ENCODE results near the gene NAT9.
A peak's percentile ranks its signal among the peaks of the same experiment; 100 is the strongest.

Gene NAT9

DNA sequence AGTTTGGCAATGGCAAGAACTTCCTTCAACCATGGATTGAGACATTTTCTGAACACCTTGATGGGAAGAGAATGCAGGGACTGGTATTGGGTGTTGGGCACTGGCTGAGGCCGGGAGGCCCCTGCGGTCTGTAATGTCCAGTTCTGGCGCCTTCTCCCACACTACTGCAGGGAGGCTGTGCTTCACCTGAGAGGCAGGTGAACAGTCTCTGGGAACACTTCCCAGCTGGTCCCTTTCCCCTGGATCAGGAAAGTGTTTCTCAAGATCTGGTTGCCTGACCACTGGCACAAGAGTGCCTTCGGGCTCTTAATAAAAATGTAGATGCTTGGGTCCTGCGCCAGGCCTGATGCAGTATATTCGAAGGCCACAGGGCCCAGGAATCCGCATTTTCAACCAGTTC lies 28.5 kb upstream of the NAT9 start:
- DNase-seq = no peak

DNA sequence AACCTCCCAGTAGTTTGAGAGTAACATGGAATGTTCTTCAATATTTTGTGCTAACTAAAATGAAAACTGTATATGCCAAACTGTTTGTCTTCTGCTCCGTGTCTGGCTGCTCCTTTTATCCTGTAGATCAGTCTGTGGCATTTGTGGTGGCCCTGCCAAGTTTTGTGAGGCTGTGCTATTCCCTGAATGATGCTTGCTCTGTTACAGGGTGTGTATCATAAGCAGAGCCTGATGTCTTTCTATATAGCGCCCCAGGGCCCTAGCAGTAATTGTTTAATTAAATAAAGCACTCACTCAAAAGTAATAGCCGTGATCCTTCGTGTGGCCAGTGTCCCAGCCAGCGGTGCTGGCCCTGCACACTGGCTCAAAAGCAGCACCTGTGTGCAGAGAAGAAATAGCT lies 27.8 kb upstream of the NAT9 start:
- DNase-seq = peak in 1 of 3 experiments; percentile 29

DNA sequence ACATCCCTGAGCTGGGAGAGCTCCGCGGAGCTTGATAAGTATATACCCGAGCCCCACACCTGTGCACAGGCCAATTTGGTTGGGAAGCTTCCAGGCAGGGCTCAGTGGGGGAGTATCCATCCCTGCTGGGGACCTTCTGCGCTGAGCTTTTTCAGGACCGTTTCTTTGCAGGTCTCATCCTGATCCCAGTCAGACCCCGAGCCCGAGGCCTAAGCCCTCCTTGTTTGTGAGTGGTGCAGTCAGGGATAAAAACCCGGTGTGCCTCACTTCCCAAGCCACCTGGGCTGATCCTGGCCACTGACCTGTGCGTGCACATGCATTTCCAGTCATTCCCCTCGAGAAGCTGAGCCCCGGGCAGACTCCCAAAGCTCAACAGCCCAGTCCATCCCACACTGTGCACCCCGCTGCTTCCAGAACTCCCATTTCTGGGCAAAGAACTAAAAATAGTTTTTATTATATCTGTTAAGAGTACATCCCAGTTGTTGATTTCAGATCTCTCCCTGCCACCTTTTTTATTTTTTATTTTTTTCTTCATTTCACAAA lies 27.3 kb upstream of the NAT9 start:
- DNase-seq = no peak

DNA sequence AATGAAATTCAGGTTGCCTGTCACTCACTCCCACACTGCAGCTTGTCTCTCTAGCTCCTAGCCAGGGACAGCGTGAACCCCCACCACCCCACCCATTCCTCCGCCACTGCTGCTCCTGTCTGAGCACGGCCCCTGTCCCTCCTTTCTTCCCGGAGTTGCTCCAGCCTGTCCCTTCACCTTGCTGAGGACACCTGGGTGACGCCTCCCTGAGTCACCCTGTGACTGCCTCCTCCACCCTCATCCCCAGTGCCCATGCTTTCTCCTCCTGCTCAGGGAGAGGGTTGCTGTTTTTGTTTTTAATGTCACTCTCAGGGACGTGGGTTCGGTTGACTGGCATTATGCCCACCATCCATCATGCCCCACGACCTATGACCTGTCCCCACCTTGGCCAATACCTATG lies 25.8 kb upstream of the NAT9 start:
- DNase-seq = no peak

DNA sequence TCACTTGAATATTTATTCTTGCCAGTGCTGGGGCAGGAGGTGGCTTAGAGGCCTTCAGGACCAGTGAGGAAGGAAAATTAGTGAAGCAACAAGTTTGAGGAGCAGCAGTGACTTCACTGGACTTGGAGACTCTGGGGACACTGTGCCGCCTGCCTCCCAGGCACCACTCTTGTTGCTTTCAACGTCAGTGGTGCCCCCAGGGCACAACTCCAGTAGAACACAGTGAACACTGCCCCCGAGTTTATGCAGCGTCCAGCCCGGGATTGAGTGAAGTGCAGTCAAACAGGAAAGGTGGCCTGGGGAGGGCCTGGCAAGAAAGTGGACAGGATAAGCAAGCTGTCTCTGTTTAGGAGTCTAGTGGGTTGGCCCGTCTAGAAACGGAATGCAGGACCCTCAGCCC lies 24.4 kb upstream of the NAT9 start:
- DNase-seq = no peak

DNA sequence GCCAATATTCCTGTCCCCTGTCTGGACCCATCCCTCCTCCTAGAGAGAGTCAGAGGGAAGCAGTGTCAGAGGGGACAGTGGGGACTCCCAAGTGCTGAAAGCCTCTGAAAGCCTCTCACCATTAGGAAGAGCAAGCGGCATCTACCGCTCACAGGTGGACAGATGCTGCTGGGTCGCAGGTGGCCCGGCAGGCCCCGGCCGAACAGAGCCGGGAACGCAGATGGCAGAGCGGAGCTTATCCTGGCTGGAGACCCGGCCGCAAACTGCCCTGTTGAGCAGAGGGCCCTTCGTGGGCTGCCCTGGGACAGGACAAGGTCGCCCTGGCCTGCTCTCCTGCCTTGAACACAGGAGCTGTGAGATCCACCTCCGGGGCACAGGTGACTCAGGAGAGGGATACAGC lies 23.0 kb upstream of the NAT9 start:
- DNase-seq = no peak

DNA sequence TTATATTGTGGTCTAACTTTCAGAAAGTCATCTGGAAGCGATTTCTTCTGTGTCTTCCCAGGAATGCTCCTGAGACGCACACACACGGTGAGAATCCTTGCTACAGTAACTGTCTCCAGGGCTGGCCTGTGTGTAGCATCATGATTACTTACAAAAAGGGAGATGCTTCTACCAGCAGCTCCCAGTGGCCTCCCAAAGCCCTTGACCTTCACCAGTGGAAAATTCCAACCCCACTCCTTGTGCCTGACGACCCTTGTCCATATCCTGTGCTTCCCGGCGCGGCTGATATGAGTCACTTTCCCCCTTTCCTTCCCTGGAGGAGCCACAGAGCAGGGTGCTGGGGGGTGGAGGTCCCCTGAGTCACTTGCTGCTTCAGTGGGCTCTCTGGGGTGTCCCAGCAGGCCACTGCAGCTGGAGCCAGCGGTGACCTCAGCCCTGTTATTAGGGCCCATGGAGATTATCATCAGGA lies 22.1 kb upstream of the NAT9 start:
- DNase-seq = no peak

DNA sequence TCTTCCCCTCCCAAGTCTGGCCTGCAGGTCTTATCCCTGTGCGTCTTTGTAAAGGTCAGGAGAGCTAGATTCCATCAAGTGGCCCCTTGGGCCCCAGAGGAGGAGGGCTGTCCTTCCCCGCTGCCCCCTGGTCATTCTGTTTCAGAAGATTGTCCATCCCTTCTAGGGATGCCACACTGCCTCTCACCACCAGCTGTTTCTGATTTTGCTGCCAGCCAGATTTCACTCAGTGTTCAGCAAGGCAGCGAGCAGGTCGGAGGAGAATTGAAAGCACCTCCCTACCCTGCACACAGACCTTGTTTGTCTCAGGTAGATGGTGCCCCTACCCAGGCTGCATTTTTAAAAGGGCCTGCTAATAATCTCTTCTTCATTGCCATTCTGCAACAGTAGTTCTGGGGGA lies 21.7 kb upstream of the NAT9 start:
- DNase-seq = no peak

DNA sequence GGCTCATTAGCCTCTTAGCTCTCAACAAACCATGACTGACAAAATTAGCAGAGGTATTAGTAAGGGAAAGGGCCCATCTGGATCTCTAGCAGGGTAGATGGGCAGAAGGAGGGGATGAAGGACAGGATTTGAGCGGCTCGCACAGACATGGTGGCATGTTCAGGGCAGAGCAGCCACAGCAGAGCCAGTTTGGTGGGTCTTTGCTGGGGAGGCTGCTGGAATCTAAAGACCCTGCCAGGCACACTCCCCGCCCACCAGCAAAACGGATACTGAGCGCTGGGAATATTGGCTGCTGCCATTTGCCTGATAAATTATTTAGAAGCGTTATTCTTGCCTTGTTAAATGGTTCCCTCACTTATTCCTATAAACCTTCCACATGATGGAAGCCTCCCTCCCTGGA lies 20.7 kb upstream of the NAT9 start:
- no peak for DNase-seq

DNA sequence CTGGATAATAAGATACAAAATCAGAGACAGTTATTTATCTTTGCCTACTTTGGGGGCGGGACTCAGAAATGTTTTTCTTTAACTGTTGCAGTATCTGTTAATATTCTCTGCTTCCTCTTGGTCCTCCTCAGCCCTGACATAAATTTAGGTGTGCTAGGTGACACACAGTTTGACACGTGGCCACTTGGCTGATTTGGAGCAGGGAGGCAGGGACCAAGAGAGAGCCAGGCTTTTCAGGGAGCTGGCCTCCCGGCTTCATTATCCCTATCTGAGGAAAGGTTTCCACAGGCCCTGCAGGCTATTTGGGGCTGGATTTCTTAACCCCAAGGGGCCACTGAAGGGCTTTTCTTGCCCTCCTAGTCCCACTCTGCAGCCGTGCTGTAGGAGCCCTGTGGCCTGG lies 20.1 kb upstream of the NAT9 start:
- no peak for DNase-seq

DNA sequence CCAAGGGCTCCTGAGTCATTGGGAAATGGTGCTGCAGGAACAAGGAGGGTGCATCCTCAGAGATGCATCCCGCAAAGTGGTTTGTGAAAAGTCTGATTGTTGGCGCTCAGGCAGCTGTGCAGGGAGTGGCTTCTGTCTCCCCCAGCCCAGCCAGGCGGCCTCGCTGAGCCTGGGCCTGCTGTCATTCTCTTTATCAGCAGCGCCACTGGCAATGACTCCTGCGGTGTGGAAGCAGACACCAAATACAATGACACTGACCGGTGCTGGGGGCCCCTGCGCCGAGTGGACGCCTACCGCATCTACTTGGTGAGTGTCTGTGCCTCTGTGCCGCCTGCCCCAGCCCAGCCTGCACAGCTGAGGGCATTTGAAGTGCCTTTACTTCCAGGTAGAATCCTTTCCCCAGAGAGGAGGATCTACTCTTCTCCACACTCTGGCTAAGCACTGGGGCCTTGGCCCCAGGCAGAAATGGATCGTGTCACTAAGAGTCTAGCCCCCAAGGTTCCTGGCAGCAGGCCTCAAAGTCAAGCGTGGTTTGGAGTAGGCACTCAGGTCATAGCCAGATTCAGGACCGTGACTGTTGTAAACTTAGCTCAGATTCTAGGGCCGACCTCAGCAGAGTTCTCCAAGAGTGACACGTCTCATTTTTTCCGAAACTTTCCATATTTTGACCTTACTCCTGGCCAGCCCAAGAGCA lies 19.3 kb upstream of the NAT9 start:
- peak in 1 of 3 experiments; percentile 36 for DNase-seq

DNA sequence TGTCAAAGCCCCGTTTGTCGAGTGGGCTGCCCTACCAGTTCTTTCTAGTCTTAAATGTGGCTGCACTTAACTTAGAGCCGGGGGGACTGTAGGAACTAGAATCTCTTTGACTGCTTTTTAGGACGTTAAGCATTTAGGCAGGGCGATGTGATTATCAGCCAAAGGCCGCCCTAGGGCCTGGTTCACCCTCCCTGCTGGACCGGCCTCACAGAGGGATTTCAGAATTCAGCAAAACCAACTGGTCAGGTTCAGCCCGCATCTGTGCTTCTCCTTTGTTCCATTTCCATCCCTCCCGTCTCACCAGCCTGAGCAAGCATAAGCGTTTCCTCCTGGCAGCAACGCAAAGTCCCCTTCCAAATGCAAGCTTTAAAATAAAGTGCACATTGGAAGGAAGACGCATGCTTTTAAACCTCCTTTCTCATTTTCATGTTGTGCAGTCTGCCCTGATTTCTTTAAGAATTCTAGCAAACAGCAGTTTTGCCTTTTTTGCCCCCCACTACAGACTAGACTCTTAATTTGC lies 16.5 kb upstream of the NAT9 start:
- DNase-seq = no peak

DNA sequence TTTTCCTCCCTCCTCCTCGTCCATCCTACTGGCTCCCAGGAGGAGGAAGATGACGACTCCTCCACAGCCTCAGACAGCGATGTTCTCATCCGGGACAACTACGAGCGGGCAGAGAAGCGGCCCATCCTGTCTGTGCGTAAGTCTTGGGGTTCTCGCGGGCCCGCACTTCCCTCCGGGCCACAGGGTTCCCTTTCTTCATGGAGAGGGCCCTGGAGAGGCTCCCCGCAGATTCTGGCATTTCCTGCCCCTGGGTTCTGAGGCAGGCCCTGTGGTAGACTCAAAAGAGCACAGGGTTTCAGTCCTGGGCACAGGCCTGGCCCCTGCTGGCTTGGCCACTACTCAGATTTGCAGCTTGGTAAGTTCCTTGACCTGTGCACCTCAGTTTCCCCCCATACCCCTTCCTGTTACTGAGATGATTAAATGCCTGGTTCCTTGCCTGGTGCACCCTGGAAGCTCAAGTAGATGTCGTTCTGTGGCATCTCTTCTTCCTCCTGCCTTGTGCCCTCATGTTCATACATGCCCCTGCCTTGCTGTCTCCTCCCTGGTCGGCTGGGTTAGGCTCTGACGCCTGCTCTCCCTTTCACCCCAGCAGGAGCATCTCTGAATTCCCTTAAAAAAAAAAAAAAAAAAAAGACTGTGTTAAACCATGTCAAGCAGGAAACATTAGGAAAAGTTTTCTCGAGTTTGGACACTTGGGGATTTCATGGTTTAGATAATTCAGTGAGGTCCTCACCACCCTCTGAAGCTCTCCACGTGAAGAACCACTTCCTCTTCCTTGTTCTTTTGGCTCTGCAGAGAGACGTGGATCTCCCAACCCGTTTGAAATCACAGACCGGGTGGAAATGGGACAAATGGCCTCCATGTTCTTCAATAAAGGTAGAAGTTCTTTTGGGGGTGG lies 14.3 kb upstream of the NAT9 start:
- no peak for DNase-seq

DNA sequence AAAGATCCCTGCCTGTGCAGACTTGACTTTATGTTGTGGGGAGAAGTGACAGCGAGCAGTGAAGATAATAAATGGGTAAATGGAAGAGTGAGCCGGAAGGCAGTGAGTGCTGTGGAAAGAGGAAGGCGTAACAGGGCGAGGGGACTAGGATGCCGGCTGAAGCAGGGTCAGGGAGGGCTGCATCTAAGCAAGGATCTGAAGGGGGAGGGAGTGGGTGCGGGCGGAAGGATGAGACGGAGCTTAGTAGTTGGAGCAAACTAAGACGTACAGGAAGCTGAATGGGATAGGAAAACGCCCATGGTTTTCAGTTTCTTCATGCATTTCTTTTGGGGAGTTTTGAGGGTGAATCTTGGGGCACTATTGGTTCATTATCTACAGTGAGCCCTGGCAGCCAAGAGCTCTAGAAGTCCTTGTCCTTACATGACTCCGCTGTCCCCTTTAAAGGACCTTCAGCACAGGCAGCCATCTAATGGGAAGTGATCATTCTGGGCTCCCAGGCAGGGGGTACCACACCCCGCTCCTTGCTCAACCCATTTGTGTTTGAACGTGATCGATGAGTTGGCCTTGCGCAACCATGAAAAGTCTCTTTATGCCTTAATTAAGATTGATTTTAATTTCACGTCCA lies 10.4 kb upstream of the NAT9 start:
- no peak for DNase-seq

DNA sequence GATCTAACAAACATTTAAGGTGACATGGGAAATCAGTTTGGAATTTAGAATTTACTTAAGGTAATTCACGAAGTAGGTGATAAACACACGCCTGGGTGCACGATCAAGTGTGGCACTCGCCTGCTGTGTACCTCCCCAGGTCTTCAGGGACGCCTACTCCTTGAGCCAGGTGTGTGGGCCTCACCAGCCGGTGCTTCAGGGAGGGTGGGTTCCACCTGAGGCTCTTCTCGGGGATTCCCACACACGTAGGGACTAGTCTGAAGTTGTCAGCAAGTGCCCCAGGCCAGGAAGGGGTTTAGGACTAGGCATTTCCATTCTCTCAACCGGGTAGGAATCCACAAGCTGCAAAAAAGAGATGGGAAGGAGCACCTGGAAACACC lies 9.8 kb upstream of the NAT9 start:
- DNase-seq = no peak

DNA sequence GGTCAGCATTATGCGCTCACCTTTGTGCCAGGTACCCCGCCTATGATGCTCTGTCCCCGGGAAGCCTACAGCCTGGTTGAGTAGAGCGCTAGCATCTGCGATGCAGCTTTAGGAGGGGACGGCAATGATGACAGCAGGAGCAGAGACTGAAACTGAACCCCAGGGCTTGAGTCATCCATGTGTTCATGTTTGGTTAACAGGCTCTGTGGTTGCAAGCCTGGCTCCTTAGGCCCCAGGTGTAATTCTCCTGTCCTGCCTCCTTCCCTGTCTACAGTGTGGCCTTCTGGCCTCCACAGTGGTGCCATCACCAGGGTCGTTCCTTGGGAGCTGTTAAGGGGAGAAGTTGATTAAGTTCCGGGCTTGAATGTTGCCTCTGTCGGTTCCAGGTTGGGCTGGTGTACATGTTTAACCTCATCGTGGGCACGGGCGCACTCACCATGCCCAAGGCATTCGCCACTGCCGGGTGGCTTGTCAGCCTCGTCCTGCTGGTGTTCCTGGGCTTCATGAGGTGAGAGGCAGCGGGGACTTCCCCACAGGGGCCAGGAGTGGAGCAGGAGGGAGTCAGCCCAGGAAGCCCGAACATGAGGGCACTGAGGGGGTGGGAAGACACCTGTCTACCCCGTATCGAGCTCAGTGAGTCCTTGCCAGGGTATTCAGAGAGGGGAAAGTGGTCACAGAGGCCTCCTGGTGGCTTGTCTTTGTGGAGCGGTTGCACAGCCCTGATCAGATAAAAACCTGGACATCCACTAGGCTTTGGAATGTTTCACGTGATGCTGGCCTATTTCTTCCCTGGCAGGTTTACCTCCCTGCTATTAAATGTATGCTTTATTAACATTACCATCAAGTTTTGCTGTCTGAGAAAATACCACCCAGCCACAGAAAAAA lies 9.2 kb upstream of the NAT9 start:
- DNase-seq = no peak

DNA sequence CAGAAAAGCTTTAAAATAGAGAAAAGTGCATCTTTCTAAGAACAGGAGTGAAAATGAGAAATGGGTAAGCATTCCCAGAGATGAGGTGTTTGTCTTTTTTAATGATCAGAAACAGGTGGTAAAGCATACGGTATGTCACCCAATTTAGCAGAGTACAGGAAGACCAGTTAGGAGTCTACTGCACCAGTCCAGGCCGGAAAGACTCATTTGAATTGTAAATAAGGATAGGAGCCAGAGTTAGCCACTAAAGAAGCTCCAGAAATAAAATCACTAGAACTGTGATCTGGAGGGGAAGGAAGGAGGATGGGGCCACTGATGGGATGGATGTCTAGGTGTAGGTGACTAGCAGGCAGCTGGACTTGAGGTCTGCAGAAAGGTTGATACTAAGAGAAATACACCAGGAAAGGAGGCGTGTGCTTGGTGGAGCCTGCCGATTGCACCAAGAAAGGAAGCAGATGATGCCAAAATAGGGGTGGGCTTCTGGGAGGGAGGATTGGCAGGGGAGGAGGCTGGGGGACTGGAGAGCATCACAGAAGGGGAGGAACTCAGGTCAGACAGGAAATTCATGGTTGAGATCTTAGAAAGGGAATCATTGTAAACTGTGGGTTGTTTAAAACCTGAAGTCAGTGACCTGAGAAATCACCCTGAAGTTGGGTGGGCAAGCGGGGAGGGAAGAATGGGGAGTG lies 8.1 kb upstream of the NAT9 start:
- DNase-seq = no peak

DNA sequence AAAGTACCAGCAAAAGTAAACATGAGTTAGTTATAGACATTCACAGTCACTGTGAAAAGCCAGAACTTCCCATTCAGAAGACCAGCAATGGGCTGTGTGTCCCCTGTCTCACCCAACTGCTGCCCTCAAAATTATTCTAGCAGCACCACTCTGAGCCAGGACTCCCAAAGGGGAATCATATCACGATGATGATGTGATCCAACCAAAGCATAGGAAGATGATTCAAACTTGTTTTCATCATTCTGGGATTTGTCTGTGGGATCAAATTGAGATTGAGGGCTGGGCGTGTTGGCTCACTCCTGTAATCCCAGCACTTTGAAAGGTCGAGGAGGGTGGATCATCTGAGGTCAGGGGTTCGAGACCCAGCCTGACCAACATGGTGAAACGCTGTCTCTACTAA lies 6.4 kb upstream of the NAT9 start:
- DNase-seq = no peak

DNA sequence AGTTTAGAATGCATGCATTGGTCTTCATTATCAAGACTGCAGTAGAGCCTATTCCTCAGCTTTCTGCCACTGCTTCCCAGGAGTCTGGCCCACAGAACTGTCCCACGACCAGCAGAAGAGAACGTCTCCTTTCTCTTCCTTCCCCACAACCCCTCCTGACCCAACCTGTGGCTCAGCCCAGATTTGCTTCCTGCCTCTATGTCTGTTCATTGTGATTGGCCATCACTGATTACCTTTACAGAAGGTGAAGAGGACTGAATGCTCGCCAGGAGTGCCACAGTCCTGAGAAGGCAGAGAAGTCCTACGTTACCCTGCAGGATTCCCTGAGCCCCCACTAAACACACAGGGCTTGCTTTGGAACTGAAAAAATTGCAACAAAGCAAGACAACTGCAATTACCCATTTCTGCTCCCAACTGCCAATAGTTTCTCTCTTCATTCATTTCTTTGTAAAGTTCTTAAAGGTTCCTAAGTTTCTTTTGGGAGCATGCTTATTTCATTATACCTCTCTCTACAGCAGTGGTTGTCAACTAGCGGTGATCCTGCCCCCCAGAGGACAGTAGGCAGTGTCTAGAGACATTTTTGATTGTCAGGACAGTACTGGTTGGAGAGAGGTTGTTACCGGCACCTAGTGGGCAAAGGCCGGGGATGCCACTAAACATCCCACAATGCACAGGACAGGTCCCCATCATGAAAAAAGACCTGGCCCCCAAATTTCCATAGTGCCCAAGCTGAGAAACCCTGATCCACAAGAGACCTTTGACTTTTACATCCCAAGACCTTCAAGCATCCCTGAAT lies 4.5 kb upstream of the NAT9 start:
- DNase-seq = peak in 1 of 3 experiments; percentile 9

DNA sequence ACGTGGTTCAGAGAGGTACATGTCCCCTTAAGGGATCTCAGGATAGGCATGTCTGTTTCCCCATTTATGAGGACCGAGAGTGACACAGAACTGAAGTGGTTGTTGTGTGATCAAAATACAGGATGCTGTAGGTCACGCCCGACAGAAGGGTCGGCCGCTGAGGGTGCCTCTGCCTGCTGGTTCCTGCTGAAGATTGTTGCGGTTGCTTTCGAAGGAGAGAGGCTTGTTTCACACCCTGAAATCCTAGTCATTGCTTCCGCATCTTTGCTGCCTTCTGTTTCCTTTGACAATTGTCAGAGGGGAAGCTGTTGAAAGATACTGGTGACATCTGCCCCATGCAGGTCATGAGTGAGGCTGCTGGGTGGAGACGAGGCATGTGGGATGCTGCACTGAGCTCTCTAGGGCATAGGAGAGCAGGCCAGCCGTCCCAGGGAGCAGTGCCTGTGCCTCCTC lies 3.8 kb upstream of the NAT9 start:
- no peak for DNase-seq

DNA sequence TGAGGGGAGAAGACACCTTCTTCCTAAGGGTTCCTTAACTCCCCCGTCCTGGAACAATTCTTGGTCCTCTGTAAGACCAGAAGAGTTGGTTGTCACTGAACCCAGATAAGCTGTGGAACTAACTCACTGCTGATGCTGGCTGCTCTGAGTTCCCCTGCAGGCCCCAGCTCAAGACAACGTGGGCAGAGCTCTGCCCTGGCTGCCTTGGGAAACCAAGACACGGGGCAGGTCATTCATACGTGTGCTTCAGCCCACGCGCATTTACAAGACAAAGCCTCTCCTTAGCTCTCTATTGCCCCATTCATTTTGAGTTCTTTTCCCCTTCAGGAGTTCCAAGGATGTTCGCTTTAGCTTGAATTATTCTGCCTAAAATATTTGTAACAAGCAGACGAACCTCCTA lies 3.4 kb upstream of the NAT9 start:
- no peak for DNase-seq
